ENCODE measurements around the gene INSYN2B.
"Not testable (repeated sequence)": the region's sequence is repeated elsewhere in the genome, so short reads cannot be mapped to it uniquely, and the experiment has no call there.

Gene INSYN2B

DNA sequence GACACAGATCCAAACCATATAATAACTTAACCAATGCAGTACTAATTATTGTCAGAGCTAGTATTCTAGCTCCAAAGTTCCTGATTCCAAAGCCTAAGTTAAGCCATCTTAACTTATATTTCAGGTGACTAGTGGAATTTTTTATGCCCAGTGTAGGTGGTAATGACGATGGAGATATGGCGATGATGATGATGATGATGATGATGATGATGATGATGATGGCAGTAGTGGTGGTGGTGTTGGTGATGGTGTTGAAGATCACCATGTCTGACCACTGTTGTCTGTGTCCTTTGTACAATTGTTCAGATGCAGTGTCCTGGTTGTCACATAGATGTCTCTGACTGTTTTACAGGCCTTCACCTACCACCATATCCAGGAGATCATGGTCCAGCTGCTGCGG is 139.9 kb downstream of the INSYN2B start:
- DNase-seq = no peak

DNA sequence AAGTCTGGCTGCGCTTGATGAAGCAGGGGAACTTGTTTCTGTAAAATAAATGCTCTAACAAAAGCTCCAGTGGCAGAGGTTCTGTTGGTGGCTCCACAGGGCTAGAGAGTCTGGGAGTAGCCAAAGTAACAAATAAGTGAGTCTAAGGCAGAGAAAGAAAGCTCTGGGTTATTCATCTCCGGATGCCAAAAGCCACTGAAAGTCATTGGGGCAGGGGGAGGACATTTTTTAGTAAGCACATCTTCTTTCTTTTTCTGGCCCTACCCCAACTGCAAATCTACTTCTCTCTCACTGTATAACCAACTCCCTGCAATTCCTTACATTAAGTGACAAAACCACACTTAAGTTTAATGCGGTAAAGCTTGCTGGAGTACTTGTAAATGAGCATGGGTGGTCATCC is 141.6 kb downstream of the INSYN2B start:
- no peak for DNase-seq

DNA sequence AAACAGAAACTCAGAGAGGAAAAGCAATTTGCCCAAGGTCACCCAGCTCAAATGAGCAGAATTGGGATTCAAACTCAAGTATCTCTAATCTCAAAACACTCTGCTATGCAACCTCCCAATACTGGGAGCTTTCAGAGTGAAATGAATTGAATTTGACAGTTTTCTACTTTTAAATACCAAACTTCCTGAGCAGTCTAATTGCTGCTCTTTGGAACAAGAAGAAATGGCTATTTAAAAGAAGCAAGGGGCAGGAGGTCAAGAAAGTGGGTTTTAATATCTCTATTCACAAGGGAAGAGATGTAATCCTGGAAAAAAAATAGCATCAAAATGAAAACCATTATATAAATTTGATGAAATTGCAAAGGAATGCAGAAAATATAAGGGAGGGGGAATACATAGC is 142.6 kb downstream of the INSYN2B start:
- no peak for DNase-seq

DNA sequence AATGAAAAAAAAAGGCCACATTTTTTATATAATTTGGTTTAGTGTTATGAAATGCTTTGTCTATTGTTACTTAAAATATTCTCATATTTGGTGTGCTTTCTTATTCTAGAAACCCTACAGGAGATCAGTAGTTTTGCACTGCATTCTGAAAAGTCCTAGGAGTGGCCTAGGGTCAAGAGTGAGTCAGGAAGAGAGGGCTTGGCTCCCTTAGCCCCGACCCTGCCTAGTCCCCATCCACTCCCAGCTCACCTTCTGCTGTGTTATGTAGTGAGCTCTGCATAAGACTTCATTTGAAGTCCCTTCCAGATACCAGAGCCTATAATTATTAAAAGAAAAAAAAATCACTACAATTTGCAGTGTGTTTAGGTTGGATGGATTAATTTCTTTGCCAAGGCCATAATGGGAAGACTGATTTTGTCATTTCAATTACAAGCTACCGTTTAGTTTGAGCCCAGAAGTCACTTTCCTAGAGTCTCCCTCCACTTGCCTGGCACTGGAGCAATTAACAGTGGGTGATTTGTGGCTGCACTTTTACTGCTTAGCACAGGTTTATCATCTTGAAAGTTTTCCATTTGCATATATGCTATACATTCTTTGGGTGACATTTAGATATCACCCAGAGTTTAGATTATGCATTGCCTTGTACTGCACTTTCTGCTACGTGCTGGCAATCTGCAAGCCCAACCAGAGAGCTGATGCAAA is 143.3 kb downstream of the INSYN2B start:
- no peak for DNase-seq

DNA sequence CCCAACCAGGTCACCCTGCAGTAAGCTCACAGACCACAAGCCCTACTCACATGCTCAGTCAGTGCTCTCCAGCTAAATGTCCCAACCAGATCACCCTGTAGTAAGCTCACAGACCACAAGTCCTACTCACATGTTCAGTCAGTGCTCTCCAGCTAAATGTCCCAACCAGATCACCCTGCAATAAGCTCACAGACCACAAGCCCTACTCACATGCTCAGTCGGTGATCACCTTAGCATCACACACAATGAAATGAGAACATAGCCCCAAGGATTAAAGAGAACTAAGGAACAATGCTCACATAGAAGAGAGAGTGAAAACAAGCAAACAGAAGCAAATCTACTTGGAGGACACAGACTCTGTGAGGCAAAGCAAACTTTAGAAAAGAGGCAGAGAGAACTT is 145.8 kb downstream of the INSYN2B start:
- DNase-seq = not testable (repeated sequence)

DNA sequence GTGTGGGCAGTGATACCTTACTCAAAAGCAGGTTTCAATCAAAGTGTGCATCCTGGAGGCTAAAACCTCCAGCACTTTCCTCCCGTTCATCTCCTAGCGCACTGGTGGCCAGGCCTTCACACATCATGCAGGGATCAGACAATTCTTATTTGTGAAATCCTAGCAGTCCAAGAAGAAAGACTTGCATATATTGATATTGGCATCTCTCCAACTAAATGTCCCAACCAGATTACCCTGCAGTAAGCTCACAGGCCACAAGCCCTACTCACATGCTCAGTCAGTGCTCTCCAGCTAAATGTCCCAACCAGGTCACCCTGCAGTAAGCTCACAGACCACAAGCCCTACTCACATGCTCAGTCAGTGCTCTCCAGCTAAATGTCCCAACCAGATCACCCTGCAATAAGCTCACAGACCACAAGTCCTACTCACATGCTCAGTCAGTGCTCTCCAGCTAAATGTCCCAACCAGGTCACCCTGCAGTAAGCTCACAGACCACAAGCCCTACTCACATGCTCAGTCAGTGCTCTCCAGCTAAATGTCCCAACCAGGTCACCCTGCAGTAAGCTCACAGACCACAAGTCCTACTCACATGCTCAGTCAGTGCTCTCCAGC is 146.5 kb downstream of the INSYN2B start:
- DNase-seq = not testable (repeated sequence)

DNA sequence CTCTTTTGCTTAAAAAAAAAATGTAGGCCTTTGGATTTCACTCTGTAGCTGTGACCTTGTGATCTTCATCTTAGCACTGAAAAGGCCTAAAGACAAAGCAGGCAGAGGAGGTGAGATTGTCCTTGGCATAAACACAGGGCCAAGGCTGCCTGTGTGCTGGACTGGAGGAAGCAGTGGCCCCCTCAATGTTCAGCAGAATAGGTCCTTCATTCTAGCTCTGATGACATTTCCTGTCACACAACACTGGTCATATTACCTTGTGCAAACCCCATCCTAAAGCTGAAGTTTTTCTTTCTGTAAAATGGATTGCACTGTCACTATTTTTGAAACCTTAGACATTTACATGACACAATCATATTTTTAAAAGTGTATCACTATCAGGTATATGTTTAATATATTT is 147.4 kb downstream of the INSYN2B start:
- no peak for DNase-seq

DNA sequence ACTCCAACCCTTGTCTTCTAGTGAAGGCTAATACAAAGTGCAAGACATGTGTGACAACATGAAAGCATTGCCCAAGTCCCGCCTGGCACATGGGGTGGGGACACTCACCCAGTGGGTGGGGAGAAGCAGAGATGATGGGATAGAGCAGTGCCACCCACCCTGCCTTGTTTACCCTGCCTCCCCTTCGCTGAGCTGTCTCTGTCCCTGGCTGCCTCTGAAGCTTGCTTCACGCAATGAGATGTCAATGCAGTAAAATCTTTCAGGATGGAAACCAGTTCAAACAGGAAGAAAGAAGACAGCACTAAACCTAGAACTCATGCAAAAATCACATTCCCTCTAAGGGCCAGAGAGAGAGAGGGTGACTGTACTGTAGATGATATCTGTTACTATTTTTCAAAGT is 148.0 kb downstream of the INSYN2B start:
- no peak for DNase-seq

DNA sequence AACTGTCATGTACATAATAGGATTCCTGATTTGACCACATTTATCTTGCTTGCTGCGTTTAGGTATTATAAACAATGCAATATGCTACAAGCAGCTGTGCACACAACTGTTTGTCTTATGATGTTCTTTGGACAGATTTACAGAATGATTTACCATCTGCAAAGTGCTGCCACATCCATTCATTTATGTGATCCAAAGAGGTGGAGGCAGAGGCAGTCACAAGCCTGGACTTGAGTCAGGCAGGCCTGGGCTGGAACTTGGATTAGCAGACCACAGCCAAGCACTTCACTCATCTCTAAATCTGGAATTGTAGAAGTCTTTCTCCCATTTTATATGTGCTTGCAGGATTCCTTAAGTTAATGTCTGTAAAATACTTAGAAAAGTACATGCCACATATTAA is 149.0 kb downstream of the INSYN2B start:
- no peak for DNase-seq

DNA sequence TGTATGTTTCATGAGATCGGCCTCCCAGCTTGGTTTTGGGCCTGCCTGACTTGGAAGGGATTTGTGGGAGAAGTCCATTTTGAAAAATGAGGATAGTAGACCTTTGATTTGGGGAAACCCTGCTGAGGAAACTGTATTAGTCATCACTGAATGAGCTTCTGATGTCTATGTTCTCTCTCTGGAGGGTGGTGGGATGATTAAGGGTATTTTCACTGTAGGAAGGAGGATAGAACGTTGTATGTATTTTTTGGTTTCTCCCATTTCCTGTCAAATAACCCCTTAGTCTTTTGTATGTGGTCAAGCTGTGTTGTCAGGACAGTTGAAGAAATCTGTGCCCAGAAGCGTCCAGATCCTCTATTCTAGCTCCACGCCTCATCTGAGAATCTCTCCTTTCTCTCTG is 151.9 kb downstream of the INSYN2B start:
- no peak for DNase-seq

DNA sequence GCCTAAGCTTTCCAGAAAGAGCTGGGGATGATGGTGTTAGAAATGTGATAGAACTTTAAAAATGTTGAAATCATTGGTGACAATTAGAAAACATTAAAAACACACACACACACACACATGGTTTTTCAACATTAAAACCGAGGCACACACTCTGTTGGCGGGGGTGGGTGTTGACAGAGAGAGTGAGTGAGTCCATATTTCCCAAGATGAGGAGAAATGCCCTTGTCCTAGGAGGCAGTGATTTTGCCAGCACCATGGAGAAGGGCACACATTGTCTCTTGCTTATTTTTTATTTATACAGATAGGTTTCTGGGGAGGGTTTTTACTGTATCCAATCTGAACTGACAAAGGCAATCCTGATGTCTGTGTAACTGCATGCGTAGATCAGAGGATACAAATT is 152.5 kb downstream of the INSYN2B start:
- no peak for DNase-seq

DNA sequence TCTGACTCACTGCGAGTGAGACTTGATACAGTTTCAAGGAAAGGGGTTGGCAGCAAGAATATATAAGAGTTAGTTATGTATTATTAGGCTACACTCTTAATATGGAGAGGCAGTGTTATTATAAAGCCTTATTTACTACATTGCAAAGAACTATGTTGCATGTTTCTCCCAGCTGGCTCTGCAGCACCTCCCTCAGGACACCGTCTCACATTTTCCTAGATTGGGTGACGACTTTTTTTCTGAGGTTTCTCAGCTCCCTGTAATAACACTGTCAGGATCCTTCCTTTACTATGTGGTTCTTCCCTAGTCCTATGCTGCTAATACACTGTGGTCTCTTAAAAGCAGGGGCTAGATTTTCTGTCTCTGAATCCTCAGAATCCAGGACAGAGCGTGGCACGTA is 153.7 kb downstream of the INSYN2B start:
- DNase-seq = no peak

DNA sequence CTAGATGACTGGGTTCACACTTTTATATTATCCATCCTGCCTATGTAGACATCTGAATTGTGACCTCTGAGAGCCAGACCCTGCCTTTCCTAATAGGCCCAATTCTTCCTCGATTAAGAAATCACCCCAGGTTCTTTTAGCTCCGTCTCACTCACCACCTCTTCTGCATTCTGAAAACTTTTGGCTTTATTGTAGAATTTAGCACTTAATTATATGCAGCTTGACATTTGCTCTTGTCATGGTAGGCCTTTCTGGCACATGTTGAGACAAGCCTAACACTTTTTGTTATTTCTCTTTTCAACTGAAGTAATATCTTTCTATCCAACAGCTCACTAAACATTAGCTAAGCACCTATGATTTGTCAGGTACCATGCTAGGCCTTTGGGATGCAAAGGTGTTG is 163.3 kb downstream of the INSYN2B start:
- no peak for DNase-seq

DNA sequence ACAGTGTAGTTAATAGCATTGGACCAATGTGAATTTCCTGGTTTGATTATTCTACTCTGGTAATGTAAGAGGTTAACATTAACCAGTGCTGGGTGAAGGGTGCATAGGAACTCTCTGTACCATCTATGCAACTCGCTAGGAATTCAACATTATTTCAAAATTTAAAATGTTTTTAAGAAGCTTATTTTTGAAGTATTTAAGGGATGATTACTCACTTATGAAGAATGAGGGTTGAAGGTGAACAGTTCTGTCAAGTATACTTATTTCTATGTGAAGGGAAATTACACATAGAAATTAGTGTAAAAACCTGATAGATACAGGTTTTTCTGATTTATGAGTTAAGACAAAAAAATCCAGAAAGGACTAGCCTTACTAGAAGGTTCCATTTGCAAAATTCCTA is 165.8 kb downstream of the INSYN2B start:
- DNase-seq = no peak
